Measurements from ENCODE around the gene VPS8. TPM values are rescaled to one million over a fixed set of nuclear protein-coding genes. Genes with fewer than 3 reads are reported as not detected.
A peak's percentile ranks its signal among the peaks of the same experiment; 100 is the strongest.

VPS8 gene
- total and polyA plus RNA-seq, 4 donors = 4.2 to 34.9 (median 22.9) TPM

- peaks cover 0 to 6% (median 0%) of the 10 kb centered on the region in 4 donors for H3K27me3 ChIP-seq (ENCODE audit: control insufficient read depth in 4 of 4, insufficient read depth in 4 of 4, low read length in 3 of 4)
- peak overlapping the region; percentile 10 to 16 for H3K27ac ChIP-seq (ENCODE audit: low read depth in 1 of 2, low read length in 2 of 2)
- no peaks in the 10 kb centered on the region for H3K36me3 ChIP-seq (ENCODE audit: control insufficient read depth in 4 of 4, insufficient read depth in 3 of 4, low read depth in 1 of 4, low read length in 3 of 4)
- peaks cover 0 to 3% (median 0%) of the 10 kb centered on the region in 4 donors for H3K4me1 ChIP-seq (ENCODE audit: control insufficient read depth in 4 of 4, insufficient read depth in 4 of 4, low read length in 3 of 4)
- no peak overlapping the region for H3K4me3 ChIP-seq (ENCODE audit: low read depth in 1 of 3, low read length in 3 of 3)
- 71% methylated on average over 43 of the region's 43 CpGs for WGBS
- TF ChIP-seq FOXA1 (IDR thresholded peaks at IDR 0.05) (no peak), JUND (IDR thresholded peaks at IDR 0.05) (no peak)
- H3K9ac ChIP-seq (ENCODE audit: low read depth in 1 of 2, low read length in 2 of 2) = no peak overlapping the region
- DNase-seq (ENCODE audit: low spot score) = no peak
- H3K9me3 ChIP-seq (ENCODE audit: control insufficient read depth in 4 of 4, low read length in 3 of 4) = no peaks in the 10 kb centered on the region
These were observed 38.4 kb upstream of the VPS8 start for GRCh38 chr3:184773283-184774186.

DNA sequence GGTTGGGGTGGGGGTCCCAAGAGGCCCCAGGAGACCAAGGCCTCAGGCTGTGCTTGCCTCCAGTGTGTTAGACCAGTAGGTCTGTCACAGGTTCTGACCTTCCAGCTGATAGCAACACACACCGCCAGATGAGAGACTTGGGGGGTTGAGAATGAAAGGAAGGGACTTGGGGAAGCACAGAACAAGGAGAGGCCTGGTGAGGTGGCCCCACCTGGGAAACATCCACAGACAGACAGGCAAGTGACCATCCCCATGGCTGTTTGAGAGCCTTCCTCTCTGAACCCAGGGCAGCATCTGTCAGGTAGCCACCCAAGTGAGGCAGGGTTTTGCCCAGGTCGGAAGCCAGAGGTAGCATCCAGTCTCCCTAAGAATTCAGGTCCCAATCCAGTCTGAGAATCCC, 35.0 kb upstream of the VPS8 start:
- WGBS = 84% methylated on average over 2 of the region's 2 CpGs
- H3K27ac ChIP-seq (ENCODE audit: low read depth in 1 of 2, low read length in 2 of 2) = no peak overlapping the region
- H3K9ac ChIP-seq (ENCODE audit: low read depth in 1 of 2, low read length in 2 of 2) = no peak overlapping the region
- H3K9me3 ChIP-seq (ENCODE audit: control insufficient read depth in 4 of 4, low read length in 3 of 4) = no peaks in the 10 kb centered on the region
- H3K4me1 ChIP-seq (ENCODE audit: control insufficient read depth in 4 of 4, insufficient read depth in 4 of 4, low read length in 3 of 4) = peaks cover 0 to 3% (median 0%) of the 10 kb centered on the region in 4 donors
- TF ChIP-seq FOXA2 (IDR thresholded peaks at IDR 0.05) (no peak), JUND (IDR thresholded peaks at IDR 0.05) (no peak), YY1 (IDR thresholded peaks at IDR 0.05) (no peak)
- H3K4me3 ChIP-seq (ENCODE audit: low read depth in 1 of 3, low read length in 3 of 3) = no peak overlapping the region
- no peak for DNase-seq (ENCODE audit: low spot score)
- H3K36me3 ChIP-seq (ENCODE audit: control insufficient read depth in 4 of 4, insufficient read depth in 3 of 4, low read depth in 1 of 4, low read length in 3 of 4) = no peaks in the 10 kb centered on the region
- H3K27me3 ChIP-seq (ENCODE audit: control insufficient read depth in 4 of 4, insufficient read depth in 4 of 4, low read length in 3 of 4) = peaks cover 0 to 6% (median 0%) of the 10 kb centered on the region in 4 donors

DNA sequence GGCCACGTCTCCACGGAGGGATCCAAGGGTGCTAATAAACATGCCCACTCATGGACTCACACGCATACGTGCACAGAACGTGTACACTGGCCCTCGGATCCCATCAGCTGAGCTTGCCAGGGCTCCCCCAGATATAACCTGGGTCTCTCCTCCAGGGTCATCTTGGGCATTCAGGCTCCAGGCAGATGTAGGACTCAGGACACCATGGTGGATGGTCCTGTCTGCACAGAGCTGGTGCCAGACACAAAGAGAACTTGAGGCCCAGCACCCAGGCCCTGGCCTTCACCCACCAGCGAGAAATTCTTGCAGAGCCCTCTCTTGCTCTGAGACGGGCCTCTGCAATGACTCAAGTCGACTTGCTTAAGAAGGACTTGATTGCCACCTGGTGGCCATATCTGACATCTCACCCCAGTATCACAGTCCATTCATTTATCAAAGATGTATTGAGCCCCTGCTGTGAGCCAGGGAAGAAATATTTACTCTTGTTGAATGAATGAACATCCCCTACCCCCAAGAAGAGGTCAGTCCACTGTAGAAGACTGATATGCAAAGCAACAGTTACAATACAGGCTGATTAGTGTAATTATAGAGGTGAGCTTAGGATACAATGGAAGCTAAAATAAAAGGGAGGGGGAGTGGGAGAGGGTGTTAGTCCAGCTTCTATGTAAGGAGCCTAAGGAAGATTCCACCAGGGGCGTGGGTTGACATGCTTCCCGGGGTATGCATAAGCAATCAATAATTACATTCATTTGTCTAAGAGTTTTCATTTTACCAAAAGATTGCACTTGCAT, 34.2 kb upstream of the VPS8 start:
- no peaks in the 10 kb centered on the region for H3K36me3 ChIP-seq (ENCODE audit: control insufficient read depth in 4 of 4, insufficient read depth in 3 of 4, low read depth in 1 of 4, low read length in 3 of 4)
- peaks cover 0 to 3% (median 0%) of the 10 kb centered on the region in 4 donors for H3K4me1 ChIP-seq (ENCODE audit: control insufficient read depth in 4 of 4, insufficient read depth in 4 of 4, low read length in 3 of 4)
- no peak for TF ChIP-seq HNF4A (conservative IDR thresholded peaks at IDR 0.05)
- TF ChIP-seq RXRA (IDR thresholded peaks at IDR 0.05) = no peak
- TF ChIP-seq REST (IDR thresholded peaks at IDR 0.05) = no peak
- peak; percentile 6 for TF ChIP-seq FOXA1 (IDR thresholded peaks at IDR 0.05)
- TF ChIP-seq GABPA (IDR thresholded peaks at IDR 0.05 in 1 of 2, conservative IDR thresholded peaks at IDR 0.05 in 1 of 2) = no peak
- no peak for TF ChIP-seq SP1 (IDR thresholded peaks at IDR 0.05)
- peak; percentile 94 to 96 for TF ChIP-seq RAD21 (IDR thresholded peaks at IDR 0.05)
- no peak for TF ChIP-seq JUND (IDR thresholded peaks at IDR 0.05)
- no peak for TF ChIP-seq YY1 (IDR thresholded peaks at IDR 0.05)
- no peak for TF ChIP-seq TAF1 (conservative IDR thresholded peaks at IDR 0.05)
- TF ChIP-seq CTCF (IDR thresholded peaks at IDR 0.05; ENCODE audit: low read depth, low read length, missing input control) = peak; percentile 92
- TF ChIP-seq HNF4G (IDR thresholded peaks at IDR 0.05) = no peak
- no peak for TF ChIP-seq NR2F2 (IDR thresholded peaks at IDR 0.05)
- TF ChIP-seq MAX (IDR thresholded peaks at IDR 0.05) = no peak
- no peaks in the 10 kb centered on the region for H3K9me3 ChIP-seq (ENCODE audit: control insufficient read depth in 4 of 4, low read length in 3 of 4)
- H3K27ac ChIP-seq (ENCODE audit: low read depth in 1 of 2, low read length in 2 of 2) = no peak overlapping the region
- peak; percentile 77 for DNase-seq (ENCODE audit: low spot score)
- no peak overlapping the region for H3K4me3 ChIP-seq (ENCODE audit: low read depth in 1 of 3, low read length in 3 of 3)
- WGBS = 29% methylated on average over 11 of the region's 11 CpGs
- H3K27me3 ChIP-seq (ENCODE audit: control insufficient read depth in 4 of 4, insufficient read depth in 4 of 4, low read length in 3 of 4) = peaks cover 0 to 4% (median 0%) of the 10 kb centered on the region in 4 donors
- no peak overlapping the region for H3K9ac ChIP-seq (ENCODE audit: low read depth in 1 of 2, low read length in 2 of 2)

Measured in liver (tissue), 9 donors.